H9 (cell line): ENCODE data around the gene BRINP2. TPM values are rescaled to one million over a fixed set of nuclear protein-coding genes. Genes with fewer than 3 reads are reported as not detected.

Experiments
- DNase-seq: peaks from one replicate; pipeline ENCODE4 v3.0.0-alpha.2; 2017
- H2AFZ ChIP-seq: one replicate; pipeline ENCODE4 v1.6.1; 2013; ENCODE audit warnings: mild to moderate bottlenecking, low read length, control low read depth, moderate library complexity
- H2AK5ac ChIP-seq: 2 replicates; pipeline ENCODE4 v1.6.1; 2013; ENCODE audit warnings: low read length, control low read depth, mixed read lengths; ENCODE audit not compliant: insufficient read length
- H2BK120ac ChIP-seq: one replicate; pipeline ENCODE4 v1.6.1; 2013; ENCODE audit warnings: low read depth, mild to moderate bottlenecking, low read length, control low read depth, inconsistent platforms; ENCODE audit not compliant: poor library complexity, severe bottlenecking
- H2BK12ac ChIP-seq: 2 replicates; pipeline ENCODE4 v1.6.1; 2013; ENCODE audit warnings: low read length, control low read depth, mixed read lengths, low read depth; ENCODE audit not compliant: insufficient read length
- H2BK15ac ChIP-seq: 2 replicates; pipeline ENCODE4 v1.6.1; 2013; ENCODE audit warnings: low read depth, low read length, control low read depth
- H2BK20ac ChIP-seq: one replicate; pipeline ENCODE4 v1.6.1; 2013; ENCODE audit warnings: low read depth, mild to moderate bottlenecking, low read length, control low read depth, inconsistent platforms; ENCODE audit not compliant: poor library complexity, severe bottlenecking
- H2BK5ac ChIP-seq: 2 replicates; pipeline ENCODE4 v1.6.1; 2013; ENCODE audit warnings: low read length, control low read depth, mixed read lengths; ENCODE audit not compliant: insufficient read length
- H3K14ac ChIP-seq: 2 replicates; pipeline ENCODE4 v1.6.1; 2013; ENCODE audit warnings: low read length, control low read depth; ENCODE audit not compliant: insufficient read depth
- H3K18ac ChIP-seq: 2 replicates; pipeline ENCODE4 v1.6.1; 2013; ENCODE audit warnings: low read depth, mild to moderate bottlenecking, mixed read lengths, low read length, control low read depth; ENCODE audit not compliant: insufficient read length
- H3K23ac ChIP-seq: 2 replicates; pipeline ENCODE4 v1.6.1; 2013; ENCODE audit warnings: low read length, control low read depth, mixed read lengths, low read depth; ENCODE audit not compliant: insufficient read length
- H3K23me2 ChIP-seq: 2 replicates; pipeline ENCODE4 v1.6.1; 2013; ENCODE audit warnings: low read depth, mild to moderate bottlenecking, mixed read lengths, low read length, control low read depth; ENCODE audit not compliant: insufficient read length, poor library complexity, severe bottlenecking
- H3K27ac ChIP-seq: 2 replicates; pipeline ENCODE4 v1.5.1; 2013; ENCODE audit warnings: low read length, control low read depth, mixed read lengths, low read depth; ENCODE audit not compliant: insufficient read length
- H3K27me3 ChIP-seq: 2 replicates; pipeline ENCODE4 v1.6.1; 2013; ENCODE audit warnings: low read length, control low read depth, inconsistent platforms; ENCODE audit not compliant: insufficient read depth
- H3K4ac ChIP-seq: 2 replicates; pipeline ENCODE4 v1.6.1; 2013; ENCODE audit warnings: low read depth, mild to moderate bottlenecking, control low read depth, inconsistent platforms, low read length, moderate library complexity
- H3K4me1 ChIP-seq: 2 replicates; pipeline ENCODE4 v1.6.1; 2013; ENCODE audit warnings: low read length, control low read depth, inconsistent platforms; ENCODE audit not compliant: insufficient read depth
- H3K4me2 ChIP-seq: 2 replicates; pipeline ENCODE4 v1.6.1; 2013; ENCODE audit warnings: low read length, control low read depth, mixed read lengths; ENCODE audit not compliant: insufficient read length, insufficient read depth
- H3K56ac ChIP-seq: 2 replicates; pipeline ENCODE4 v1.6.1; 2013; ENCODE audit warnings: low read depth, mild to moderate bottlenecking, mixed read lengths, low read length, control low read depth; ENCODE audit not compliant: insufficient read length
- H3K79me1 ChIP-seq: 2 replicates; pipeline ENCODE4 v1.6.1; 2013; ENCODE audit warnings: low read depth, mild to moderate bottlenecking, moderate library complexity, low read length, control low read depth, inconsistent platforms; ENCODE audit not compliant: insufficient read depth, poor library complexity, severe bottlenecking
- H3K79me2 ChIP-seq: 2 replicates; pipeline ENCODE4 v1.6.1; 2013; ENCODE audit warnings: low read length, control low read depth, inconsistent platforms; ENCODE audit not compliant: insufficient read depth
- H3K9ac ChIP-seq: 2 replicates; pipeline ENCODE4 v1.6.1; 2013; ENCODE audit warnings: low read length, control low read depth, mixed read lengths; ENCODE audit not compliant: insufficient read length; ENCODE audit errors: extremely low read depth
- H3K9me3 ChIP-seq: one replicate; pipeline ENCODE4 v1.6.1; 2013; ENCODE audit warnings: low read depth, low read length, inconsistent platforms; ENCODE audit not compliant: control insufficient read depth
- H3T11ph ChIP-seq: one replicate; pipeline ENCODE4 v1.6.1; 2013; ENCODE audit warnings: mild to moderate bottlenecking, low read length, control low read depth, inconsistent platforms
- H4K20me1 ChIP-seq: one replicate; pipeline ENCODE4 v1.6.1; 2013; ENCODE audit not compliant: control insufficient read depth, insufficient read length, insufficient read depth
- H4K5ac ChIP-seq: 2 replicates; pipeline ENCODE4 v1.6.1; 2013; ENCODE audit warnings: low read depth, mild to moderate bottlenecking, mixed read lengths, low read length, control low read depth; ENCODE audit not compliant: insufficient read length
- H4K8ac ChIP-seq: replicated peaks from 2 replicates; pipeline ENCODE4 v1.6.1; 2013; ENCODE audit warnings: low read length, control low read depth, mixed read lengths, low read depth; ENCODE audit not compliant: insufficient read length
- H4K91ac ChIP-seq: 2 replicates; pipeline ENCODE4 v1.6.1; 2013; ENCODE audit warnings: low read depth, mild to moderate bottlenecking, moderate library complexity, mixed read lengths, low read length, control low read depth; ENCODE audit not compliant: insufficient read length
- H3K27ac Mint-ChIP-seq, 3 experiments: 2 replicates in 2 of 3; 3 replicates in 1 of 3; pipeline ENCODE4 v1.8.0; 2020 to 2021; ENCODE audit warnings: mixed read lengths in 3 of 3, mild to moderate bottlenecking in 1 of 3, moderate library complexity in 1 of 3
- H3K27me3 Mint-ChIP-seq: 2 replicates; pipeline ENCODE4 v1.8.0; 2021; ENCODE audit warnings: low read depth, mild to moderate bottlenecking, moderate library complexity, mixed read lengths
- H3K36me3 Mint-ChIP-seq, 3 experiments: 2 replicates in 2 of 3; 3 replicates in 1 of 3; pipeline ENCODE4 v1.8.0; 2020 to 2021; ENCODE audit warnings: low read depth in 3 of 3, mixed read lengths in 3 of 3; ENCODE audit not compliant: insufficient read depth in 1 of 3
- H3K4me1 Mint-ChIP-seq, 2 experiments: 2 replicates each; pipeline ENCODE4 v1.8.0; 2020; ENCODE audit warnings: mixed read lengths in 2 of 2
- H3K4me3 Mint-ChIP-seq, 2 experiments: 2 replicates in 1 of 2; 3 replicates in 1 of 2; pipeline ENCODE4 v1.8.0; 2020 to 2021; ENCODE audit warnings: mild to moderate bottlenecking in 2 of 2, mixed read lengths in 2 of 2, moderate library complexity in 1 of 2
- H3K9me3 Mint-ChIP-seq, 2 experiments: 2 replicates in 1 of 2; 3 replicates in 1 of 2; pipeline ENCODE4 v1.8.0; 2020; ENCODE audit warnings: mild to moderate bottlenecking in 2 of 2, mixed read lengths in 2 of 2, moderate library complexity in 1 of 2
- WGBS: extraction: QIAGEN DNeasy Blood & Tissue Kit; methylation state at CpG from one replicate; pipeline ENCODE4 v1.1.7; 2013; ENCODE audit warnings: missing lambda C conversion rate, low lambda C conversion rate, mixed read lengths; ENCODE audit not compliant: insufficient read length; ENCODE audit errors: extremely low coverage; 5-methylcytosine and 5-hydroxymethylcytosine counted together
- total RNA-seq: library from RNA; stranded (reverse); gene quantifications from 2 replicates; pipeline ENCODE4 v1.2.1, GENCODE V29; 2021
- TF ChIP-seq, protein P1 (sequence below): fragments of 200-600 bp; sonication (generic); conservative IDR thresholded peaks from 3 replicates; pipeline ENCODE4 v1.8.0; 2021; ENCODE audit warnings: antibody characterized with exemption, mild to moderate bottlenecking

Gene BRINP2
- total RNA-seq, 1 experiment from 2014 or later, result not detected

DNA sequence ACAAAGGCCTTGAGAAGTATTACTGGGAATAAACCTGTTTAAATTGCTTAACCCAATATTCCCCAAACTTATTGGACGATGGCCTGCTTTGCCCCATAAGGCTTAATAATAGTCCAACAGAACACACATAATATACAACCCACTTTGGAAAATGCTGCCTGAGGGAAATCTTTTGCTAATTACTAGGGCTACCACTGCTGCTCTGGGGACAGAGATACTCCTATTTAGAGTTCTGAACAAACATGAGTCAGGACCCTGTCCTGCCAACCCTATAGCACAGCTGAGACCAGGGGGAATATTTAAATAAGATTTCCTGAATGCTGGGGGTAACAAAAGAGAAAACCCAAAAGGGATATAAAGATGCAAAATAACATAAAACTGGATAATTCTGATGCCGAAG is 139.1 kb downstream of the BRINP2 start:
- DNase-seq, result no peak
- no peaks in the 10 kb centered on the region for H4K20me1 ChIP-seq
- H2BK15ac ChIP-seq, result no peak overlapping the region
- no peak overlapping the region for H3K9ac ChIP-seq
- H3K23me2 ChIP-seq, result no peaks in the 10 kb centered on the region
- no peak overlapping the region for H3K4me2 ChIP-seq
- H3K14ac ChIP-seq, result no peak overlapping the region
- Mint-ChIP-seq H3K9me3 (no peaks in the 10 kb centered on the region), H3K27ac (no peak overlapping the region), H3K27me3 (no peaks in the 10 kb centered on the region), H3K4me1 (peaks cover 7 to 8% of the 10 kb centered on the region in 2 experiments), H3K36me3 (no peaks in the 10 kb centered on the region), H3K4me3 (no peak overlapping the region)
- H2BK5ac ChIP-seq, result no peak overlapping the region
- no peak overlapping the region for H3K18ac ChIP-seq
- H2AFZ ChIP-seq, result no peak overlapping the region
- H3K79me2 ChIP-seq, result no peaks in the 10 kb centered on the region
- WGBS, result no CpG with 5 or more reads among the region's 2 CpGs
- TF ChIP-seq, protein P1, sequence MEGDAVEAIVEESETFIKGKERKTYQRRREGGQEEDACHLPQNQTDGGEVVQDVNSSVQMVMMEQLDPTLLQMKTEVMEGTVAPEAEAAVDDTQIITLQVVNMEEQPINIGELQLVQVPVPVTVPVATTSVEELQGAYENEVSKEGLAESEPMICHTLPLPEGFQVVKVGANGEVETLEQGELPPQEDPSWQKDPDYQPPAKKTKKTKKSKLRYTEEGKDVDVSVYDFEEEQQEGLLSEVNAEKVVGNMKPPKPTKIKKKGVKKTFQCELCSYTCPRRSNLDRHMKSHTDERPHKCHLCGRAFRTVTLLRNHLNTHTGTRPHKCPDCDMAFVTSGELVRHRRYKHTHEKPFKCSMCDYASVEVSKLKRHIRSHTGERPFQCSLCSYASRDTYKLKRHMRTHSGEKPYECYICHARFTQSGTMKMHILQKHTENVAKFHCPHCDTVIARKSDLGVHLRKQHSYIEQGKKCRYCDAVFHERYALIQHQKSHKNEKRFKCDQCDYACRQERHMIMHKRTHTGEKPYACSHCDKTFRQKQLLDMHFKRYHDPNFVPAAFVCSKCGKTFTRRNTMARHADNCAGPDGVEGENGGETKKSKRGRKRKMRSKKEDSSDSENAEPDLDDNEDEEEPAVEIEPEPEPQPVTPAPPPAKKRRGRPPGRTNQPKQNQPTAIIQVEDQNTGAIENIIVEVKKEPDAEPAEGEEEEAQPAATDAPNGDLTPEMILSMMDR, result no peak
- H3T11ph ChIP-seq, result no peak overlapping the region
- no peak overlapping the region for H2BK12ac ChIP-seq
- no peak overlapping the region for H4K5ac ChIP-seq
- no peak overlapping the region for H2AK5ac ChIP-seq
- H2BK20ac ChIP-seq, result no peak overlapping the region
- H3K79me1 ChIP-seq, result no peaks in the 10 kb centered on the region
- H3K27ac ChIP-seq, result no peak overlapping the region
- H4K8ac ChIP-seq, result no peak overlapping the region
- H3K56ac ChIP-seq, result no peak overlapping the region
- H3K9me3 ChIP-seq, result no peaks in the 10 kb centered on the region
- no peaks in the 10 kb centered on the region for H3K4me1 ChIP-seq
- H4K91ac ChIP-seq, result no peak overlapping the region
- H3K27me3 ChIP-seq, result no peaks in the 10 kb centered on the region
- H3K4ac ChIP-seq, result no peak overlapping the region
- no peak overlapping the region for H3K23ac ChIP-seq
- no peak overlapping the region for H2BK120ac ChIP-seq
